ENCODE results near the gene MIA.
A peak's percentile ranks its signal among the peaks of the same experiment; 100 is the strongest.

GRCh38 chr19:40802300-40803169 is 27.2 kb downstream of the MIA start:
- TF ChIP-seq ASH2L (IDR thresholded peaks at IDR 0.05; ENCODE audit: low read length) (no peak), CTCF (IDR thresholded peaks at IDR 0.05; ENCODE audit: control extremely low read depth in 1 of 3, insufficient read depth in 1 of 3, low read depth in 1 of 3, low read length in 3 of 3) (no peak), JUN (IDR thresholded peaks at IDR 0.05; ENCODE audit: low read depth, low read length) (no peak), POLR2A (IDR thresholded peaks at IDR 0.05; ENCODE audit: control extremely low read depth in 1 of 2, low read depth in 2 of 2, low read length in 2 of 2) (peak in 1 of 2 experiments; percentile 45; a peak in 1 of 3 replicates), GABPA (IDR thresholded peaks at IDR 0.05; ENCODE audit: borderline replicate concordance, insufficient read depth, low read length) (no peak), RXRA (IDR thresholded peaks at IDR 0.05; ENCODE audit: insufficient read depth, low read depth, low read length) (no peak), EP300 (IDR thresholded peaks at IDR 0.05; ENCODE audit: borderline replicate concordance in 1 of 2, low read depth in 2 of 2, low read length in 2 of 2) (no peak), ZNF274 (IDR thresholded peaks at IDR 0.05; ENCODE audit: borderline replicate concordance, extremely low read depth, low read length) (no peak)

Data from H1 (cell line).